B cell (primary cell): ENCODE results near the gene ADAMTSL4.
"Not testable (repeated sequence)": the region's sequence is repeated elsewhere in the genome, so short reads cannot be mapped to it uniquely, and the experiment has no call there.

Source experiments
- EZH2 ChIP-seq: IDR thresholded peaks from 2 replicates; pipeline ENCODE4 v1.6.1; 2012; ENCODE audit warnings: borderline replicate concordance, low read depth, mild to moderate bottlenecking, moderate library complexity, low read length; ENCODE audit not compliant: insufficient read depth, poor library complexity, severe bottlenecking
- TF ChIP-seq, protein P1 (sequence below): fragments of 200-600 bp; IDR thresholded peaks from one replicate; pipeline ENCODE4 v1.8.0; 2022; ENCODE audit warnings: antibody characterized with exemption, mild to moderate bottlenecking

- TF ChIP-seq EZH2, result not testable (repeated sequence)
- TF ChIP-seq, protein P1, sequence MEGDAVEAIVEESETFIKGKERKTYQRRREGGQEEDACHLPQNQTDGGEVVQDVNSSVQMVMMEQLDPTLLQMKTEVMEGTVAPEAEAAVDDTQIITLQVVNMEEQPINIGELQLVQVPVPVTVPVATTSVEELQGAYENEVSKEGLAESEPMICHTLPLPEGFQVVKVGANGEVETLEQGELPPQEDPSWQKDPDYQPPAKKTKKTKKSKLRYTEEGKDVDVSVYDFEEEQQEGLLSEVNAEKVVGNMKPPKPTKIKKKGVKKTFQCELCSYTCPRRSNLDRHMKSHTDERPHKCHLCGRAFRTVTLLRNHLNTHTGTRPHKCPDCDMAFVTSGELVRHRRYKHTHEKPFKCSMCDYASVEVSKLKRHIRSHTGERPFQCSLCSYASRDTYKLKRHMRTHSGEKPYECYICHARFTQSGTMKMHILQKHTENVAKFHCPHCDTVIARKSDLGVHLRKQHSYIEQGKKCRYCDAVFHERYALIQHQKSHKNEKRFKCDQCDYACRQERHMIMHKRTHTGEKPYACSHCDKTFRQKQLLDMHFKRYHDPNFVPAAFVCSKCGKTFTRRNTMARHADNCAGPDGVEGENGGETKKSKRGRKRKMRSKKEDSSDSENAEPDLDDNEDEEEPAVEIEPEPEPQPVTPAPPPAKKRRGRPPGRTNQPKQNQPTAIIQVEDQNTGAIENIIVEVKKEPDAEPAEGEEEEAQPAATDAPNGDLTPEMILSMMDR, result not testable (repeated sequence)
Observed at GRCh38 chr1:150581437-150581836, 32.2 kb downstream of the ADAMTSL4 start.
